GM12878 (cell line): ENCODE results near the gene SENP8.

Experiments used
- CTCF ChIP-seq, 3 experiments: IDR thresholded peaks in 2 of 3; conservative IDR thresholded peaks in 1 of 3; 2 replicates each; pipeline ENCODE4 v1.5.1; 2011; ENCODE audit warnings: low read depth in 3 of 3, low read length in 3 of 3, mild to moderate bottlenecking in 3 of 3, control low read depth in 2 of 3, moderate library complexity in 2 of 3, inconsistent platforms in 1 of 3, mixed read lengths in 1 of 3; ENCODE audit not compliant: control insufficient read depth in 2 of 3, insufficient read depth in 1 of 3; ENCODE audit errors: extremely low read depth in 1 of 3
- SIN3A ChIP-seq: IDR thresholded peaks from 2 replicates; pipeline ENCODE4 v1.6.1; 2012; ENCODE audit warnings: low read depth, low read length, improper control_type of control experiment

- no peak for TF ChIP-seq SIN3A
- no peak for TF ChIP-seq CTCF (IDR thresholded peaks at IDR 0.05 in 2 of 3, conservative IDR thresholded peaks at IDR 0.05 in 1 of 3; ENCODE audit: control insufficient read depth in 2 of 3, extremely low read depth in 1 of 3, insufficient read depth in 1 of 3, low read depth in 3 of 3, low read length in 3 of 3)
Measured at GRCh38 chr15:72130272-72130671, 12.1 kb downstream of the SENP8 start.
